LHCN-M2 (cell line): ENCODE results near the gene HID1. TPM values are rescaled to one million over a fixed set of nuclear protein-coding genes. Genes with fewer than 3 reads are reported as not detected.
"Not testable (repeated sequence)": the region's sequence is repeated elsewhere in the genome, so short reads cannot be mapped to it uniquely, and the experiment has no call there.

ENCODE experiments used
- DNase-seq: peaks from one replicate; pipeline ENCODE4 v3.0.0-alpha.2; 2012; ENCODE audit warnings: low read depth
- total RNA-seq: library from RNA; depleted of rRNA; stranded (reverse); fragments of >200 nt; gene quantifications from 2 replicates; pipeline ENCODE4 v1.2.3, GENCODE V29; 2014

HID1 gene
- total RNA-seq, 1 experiment from 2014 or later: not detected

- no peak for DNase-seq
These were observed 27.0 kb upstream of the HID1 start for GRCh38 chr17:74999523-74999922.

- DNase-seq: no peak
These were observed 26.2 kb upstream of the HID1 start for GRCh38 chr17:74998783-74999182.

- no peak for DNase-seq
These were observed 23.3 kb upstream of the HID1 start for GRCh38 chr17:74995847-74996246.

GRCh38 chr17:74994440-74994839 lies 21.9 kb upstream of the HID1 start:
- no peak for DNase-seq

GRCh38 chr17:74992223-74992622 lies 19.7 kb upstream of the HID1 start:
- DNase-seq: no peak

- DNase-seq: no peak
These were observed 18.1 kb upstream of the HID1 start for GRCh38 chr17:74990581-74991105.

GRCh38 chr17:74987909-74988711 lies 15.6 kb upstream of the HID1 start:
- DNase-seq: peak; percentile 69

- peak; percentile 86 for DNase-seq
These were observed 14.9 kb upstream of the HID1 start, which contains the start of gene CDR2L for GRCh38 chr17:74987418-74987908. Gene CDR2L (plus strand): TSS chr17:74987632. CDS start chr17:74988044, 412 bp downstream.

GRCh38 chr17:74986206-74986576 lies 13.6 kb upstream of the HID1 start:
- DNase-seq: no peak

- not testable (repeated sequence) for DNase-seq
These were observed 10.2 kb upstream of the HID1 start for GRCh38 chr17:74982663-74983313.

- DNase-seq: peak; percentile 63
These were observed 9.6 kb upstream of the HID1 start for GRCh38 chr17:74981979-74982662.

- no peak for DNase-seq
These were observed 8.9 kb upstream of the HID1 start for GRCh38 chr17:74981318-74981978.

GRCh38 chr17:74979408-74980146 lies 7.0 kb upstream of the HID1 start:
- no peak for DNase-seq

- DNase-seq: no peak
These were observed 5.7 kb upstream of the HID1 start for GRCh38 chr17:74978240-74978639.

GRCh38 chr17:74977802-74978201 lies 5.2 kb upstream of the HID1 start:
- no peak for DNase-seq

GRCh38 chr17:74975943-74976342 lies 3.4 kb upstream of the HID1 start:
- DNase-seq: no peak

GRCh38 chr17:74972973-74973328 lies 392 bp upstream of the HID1 start:
- DNase-seq: no peak

- no peak for DNase-seq
These were observed 785 bp downstream of the HID1 start for GRCh38 chr17:74971842-74972106.

- no peak for DNase-seq
These were observed 1.3 kb downstream of the HID1 start for GRCh38 chr17:74971069-74971841.

- DNase-seq: no peak
These were observed 2.2 kb downstream of the HID1 start for GRCh38 chr17:74970395-74970794.
